NCI-H1436 (cell line): Measurements from ENCODE around the gene NALCN.

Source experiments
- DNase-seq: peaks from one replicate; lab custom pipeline; 2025; lab: John Stamatoyannopoulos, UW

Gene NALCN

GRCh38 chr13:101025519-101025918, 390.8 kb downstream of the NALCN start:
- no peak for DNase-seq

- no peak for DNase-seq
Measured at GRCh38 chr13:101019126-101019525, 397.2 kb downstream of the NALCN start.

GRCh38 chr13:101018720-101019119, 397.6 kb downstream of the NALCN start:
- DNase-seq: no peak

- DNase-seq: no peak
Measured at GRCh38 chr13:101017123-101017872, 399.0 kb downstream of the NALCN start.

- DNase-seq: no peak
Measured at GRCh38 chr13:101016475-101016874, 399.8 kb downstream of the NALCN start.

GRCh38 chr13:101013245-101013644, 403.1 kb downstream of the NALCN start:
- no peak for DNase-seq

- no peak for DNase-seq
Measured at GRCh38 chr13:101010100-101010499, 406.2 kb downstream of the NALCN start.

- no peak for DNase-seq
Measured at GRCh38 chr13:101007245-101007644, 409.1 kb downstream of the NALCN start.
